A673 (cell line): ENCODE results near the gene C1orf74. TPM values are rescaled to one million over a fixed set of nuclear protein-coding genes. Genes with fewer than 3 reads are reported as not detected.

ENCODE experiments used
- BruUV-seq: library from RNA; stranded (reverse); fragments of 400-500 nt; replicated peaks from 2 replicates; lab custom pipeline; 2021; lab: Mats Ljungman, UMichigan
- CTCF ChIA-PET: fragments of 300-600 bp; sonication (Branson Sonifier 250); formaldehyde crosslinking; loops from one replicate; lab custom pipeline; 2022; ENCODE audit warnings: antibody characterized with exemption; lab: Charles Lee
- POLR2A ChIA-PET: fragments of 300-600 bp; sonication (Branson Sonifier 250); formaldehyde crosslinking; loops from one replicate; lab custom pipeline; 2022; ENCODE audit warnings: antibody characterized with exemption; ENCODE audit not compliant: low non-redundant PET; lab: Charles Lee
- DNase-seq: peaks from one replicate; pipeline ENCODE4 v3.0.0-alpha.2; 2015; ENCODE audit warnings: low spot score
- H3K27ac ChIP-seq: fragments of 200-600 bp; sonication (generic); 2 replicates; pipeline ENCODE4 v1.5.1; 2016; ENCODE audit warnings: mixed run types, low read depth, mild to moderate bottlenecking, mixed read lengths, antibody characterized with exemption, low read length; ENCODE audit not compliant: poor library complexity, severe bottlenecking
- H3K27me3 ChIP-seq: fragments of 200-600 bp; sonication (generic); replicated peaks from 2 replicates; pipeline ENCODE4 v1.6.1; 2017; ENCODE audit warnings: mixed run types, low read depth, mild to moderate bottlenecking, mixed read lengths, antibody characterized with exemption, low read length; ENCODE audit not compliant: insufficient read depth, poor library complexity
- H3K36me3 ChIP-seq: fragments of 200-600 bp; sonication (generic); 2 replicates; pipeline ENCODE4 v1.6.1; 2016; ENCODE audit warnings: mixed run types, mild to moderate bottlenecking, mixed read lengths, antibody characterized with exemption, low read length; ENCODE audit not compliant: insufficient read depth, poor library complexity, severe bottlenecking
- H3K4me1 ChIP-seq: fragments of 200-600 bp; sonication (generic); 2 replicates; pipeline ENCODE4 v1.6.1; 2017; ENCODE audit warnings: mixed run types, mild to moderate bottlenecking, mixed read lengths, antibody characterized with exemption, low read length; ENCODE audit not compliant: insufficient read depth, poor library complexity, severe bottlenecking
- H3K4me3 ChIP-seq: fragments of 200-600 bp; sonication (generic); 2 replicates; pipeline ENCODE4 v1.5.1; 2016; ENCODE audit warnings: low read depth, mixed run types, mild to moderate bottlenecking, mixed read lengths, low read length; ENCODE audit not compliant: poor library complexity, severe bottlenecking
- H3K9me3 ChIP-seq: fragments of 200-600 bp; sonication (generic); 2 replicates; pipeline ENCODE4 v1.6.1; 2016; ENCODE audit warnings: mixed run types, low read depth, mild to moderate bottlenecking, mixed read lengths, antibody characterized with exemption, low read length; ENCODE audit not compliant: poor library complexity, severe bottlenecking
- CTCF ChIP-seq: fragments of 300-800, 200-600 bp; sonication (generic); conservative IDR thresholded peaks from 2 replicates; pipeline ENCODE4 v1.5.1; 2017; ENCODE audit warnings: low read depth, mild to moderate bottlenecking, antibody characterized with exemption, low read length, moderate library complexity, mixed read lengths
- EZH2 ChIP-seq: fragments of 200-600 bp; sonication (generic); IDR thresholded peaks from 2 replicates; pipeline ENCODE4 v1.6.1; 2017; ENCODE audit warnings: borderline replicate concordance, low read depth, mild to moderate bottlenecking, mixed read lengths, antibody characterized with exemption, low read length; ENCODE audit not compliant: poor library complexity, severe bottlenecking
- intact Hi-C: fragments of 100-400 bp; cut with micrococcal nuclease; formaldehyde crosslinking; loops from one replicate; pipeline ENCODE4 v1.10.0; 2022; ENCODE audit not compliant: unreplicated experiment
- total RNA-seq: library from RNA; stranded (reverse); gene quantifications from 2 replicates; pipeline ENCODE4 v1.2.3, GENCODE V29; 2021

Gene C1orf74
- total RNA-seq, 1 experiment from 2014 or later = 4.2 TPM

- Histone ChIP-seq H3K27me3 (no peaks in the 10 kb centered on the region), H3K27ac (no peak overlapping the region), H3K9me3 (no peaks in the 10 kb centered on the region), H3K4me3 (no peak overlapping the region), H3K36me3 (peaks cover 40% of the 10 kb centered on the region), H3K4me1 (peaks cover 11% of the 10 kb centered on the region)
- no peak for DNase-seq
- TF ChIP-seq EZH2 (no peak), CTCF (no peak)
- intact Hi-C loops = no loop called here
- ChIA-PET CTCF (no interaction called here), POLR2A (no interaction called here)
- BruUV-seq = no TSS peak
These were observed 45.4 kb upstream of the C1orf74 start for GRCh38 chr1:209829716-209830115.

- Histone ChIP-seq H3K27me3 (no peaks in the 10 kb centered on the region), H3K36me3 (peaks cover 19% of the 10 kb centered on the region), H3K9me3 (no peaks in the 10 kb centered on the region), H3K4me3 (peak within 1 kb of the TSS; percentile 75), H3K4me1 (peaks cover 11% of the 10 kb centered on the region), H3K27ac (peak within 1 kb of the TSS; percentile 57)
- intact Hi-C loops = no loop called here
- ChIA-PET CTCF (no interaction called here), POLR2A (no interaction called here)
- peak; percentile 98 for DNase-seq
- BruUV-seq = TSS peak; percentile 79
- TF ChIP-seq CTCF (peak; percentile 82), EZH2 (no peak)
These were observed 43.3 kb upstream of the C1orf74 start, which contains the start of gene UTP25 for GRCh38 chr1:209827384-209828262. UTP25 (plus strand) TSS chr1:209827972; CDS start chr1:209828064, 92 bp downstream.

GRCh38 chr1:209825591-209826434, 41.5 kb upstream of the C1orf74 start:
- ChIA-PET CTCF (no interaction called here), POLR2A (no interaction called here)
- H3K27me3 ChIP-seq = no peaks in the 10 kb centered on the region
- TF ChIP-seq CTCF (no peak), EZH2 (no peak)
- intact Hi-C loops = no loop called here
- no TSS peak for BruUV-seq
- DNase-seq = no peak
- H3K36me3 ChIP-seq = peaks cover 3% of the 10 kb centered on the region
- no peaks in the 10 kb centered on the region for H3K9me3 ChIP-seq
- no peak overlapping the region for H3K4me3 ChIP-seq
- H3K27ac ChIP-seq = no peak overlapping the region
- H3K4me1 ChIP-seq = peaks cover 11% of the 10 kb centered on the region
